GM19324 (cell line): ENCODE measurements around the gene DUS3L.

Experiments used
- ATAC-seq: cut with Tn5 transposase; IDR thresholded peaks from one replicate; pipeline ENCODE4 v1.9.1; 2021; ENCODE audit warnings: mild to moderate bottlenecking, moderate library complexity; ENCODE audit not compliant: unreplicated experiment, low FRiP score

Gene DUS3L

DNA sequence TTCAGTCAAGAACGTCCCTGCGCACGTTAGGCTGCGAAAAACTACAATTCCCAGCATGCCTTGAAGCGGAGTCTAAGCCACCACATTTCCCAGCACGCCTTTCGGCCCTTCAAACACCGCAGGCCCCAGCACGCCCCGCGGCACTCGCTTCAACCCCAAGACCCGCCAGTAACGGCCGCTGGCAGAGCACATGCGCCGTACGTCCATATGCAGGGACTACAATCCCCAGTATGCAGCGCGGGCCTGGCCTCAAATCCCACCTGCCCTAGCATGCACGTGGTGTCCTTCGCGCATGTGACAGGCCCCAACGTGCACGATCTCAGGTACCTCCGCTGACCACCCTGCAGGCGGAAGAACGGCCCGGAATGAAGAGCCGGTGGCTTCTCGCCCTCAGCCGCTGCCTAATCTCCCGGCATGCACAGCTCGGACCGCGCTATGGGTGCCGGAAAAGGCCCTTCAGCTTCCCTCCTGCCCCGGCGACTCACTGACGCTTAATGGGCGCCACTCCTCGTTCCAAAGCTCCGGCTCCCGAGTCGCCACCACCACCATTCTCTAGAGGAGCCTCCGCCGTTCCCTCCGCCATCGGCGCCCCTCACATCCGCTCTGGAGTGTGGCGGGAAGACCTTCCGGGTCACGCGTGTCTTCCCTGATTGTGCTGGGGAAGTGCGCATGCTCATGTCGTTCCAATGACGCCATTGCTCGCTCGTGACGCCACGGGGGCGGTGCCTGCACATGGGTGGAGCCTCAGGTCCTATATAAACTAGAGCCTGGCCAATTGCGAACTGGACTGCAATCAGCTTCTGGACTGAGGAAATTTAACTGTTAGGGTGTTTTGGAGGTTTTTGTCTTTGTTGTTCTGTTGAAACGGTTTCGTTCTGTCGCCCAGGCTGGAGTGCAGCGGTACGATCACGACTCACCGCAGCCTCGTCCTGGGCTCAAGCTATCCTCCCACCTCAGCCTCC is at the start of gene DUS3L:
Gene DUS3L (minus strand): TSS at position 605 of the 962 bp plus-strand sequence. CDS start 22 bp downstream, at position 583.
- peak; percentile 87 for ATAC-seq

DNA sequence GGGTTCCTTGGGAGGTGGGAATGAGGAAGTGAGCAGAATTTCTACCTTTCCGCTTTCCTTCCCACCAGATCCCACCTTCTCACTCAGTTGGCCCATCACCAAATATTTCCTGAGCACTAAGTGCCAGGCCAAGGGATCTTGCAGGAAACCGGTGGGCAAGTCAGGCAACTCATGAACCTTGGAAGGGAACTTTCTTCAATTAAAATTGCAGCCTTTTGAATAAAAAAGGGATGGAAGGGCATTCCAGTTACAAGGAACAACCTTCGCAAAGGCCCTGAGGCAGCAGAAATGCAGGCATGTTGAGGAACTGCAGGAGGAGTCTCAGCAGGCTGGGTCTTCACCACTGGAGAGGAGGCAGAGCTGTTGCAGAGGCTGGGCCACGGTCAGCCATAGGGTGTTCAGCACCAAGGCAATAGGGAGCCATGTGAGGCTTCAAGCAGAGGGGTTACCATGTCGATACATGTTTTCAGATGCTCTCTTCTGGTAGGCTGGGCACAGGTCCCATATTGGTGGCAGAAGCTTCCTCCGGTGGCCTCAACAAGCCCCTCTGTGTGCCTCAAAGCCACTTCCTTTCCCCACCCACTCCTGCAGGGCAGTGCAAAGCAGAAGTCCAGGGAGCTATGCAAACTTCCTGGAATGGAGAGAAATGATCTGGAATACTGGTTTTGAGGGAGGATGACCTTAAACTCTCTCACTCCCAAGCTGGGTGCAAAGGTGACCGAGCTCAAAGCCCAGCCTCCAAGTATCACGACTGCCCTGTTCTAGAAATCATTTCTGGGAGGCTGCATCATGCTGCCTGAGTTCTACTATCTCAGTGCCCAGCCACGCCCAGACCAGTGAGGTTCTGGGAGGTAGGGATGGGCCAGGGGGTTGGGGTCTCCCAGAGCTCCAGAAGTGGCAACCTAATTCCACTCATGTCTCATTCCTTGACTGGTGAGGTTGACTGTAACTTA is 48.4 kb upstream of the DUS3L start, which contains the start of gene FUT6:
Gene FUT6 (minus strand): TSS at position 638 of the 953 bp plus-strand sequence. CDS start 7,135 bp downstream, outside the sequence.
- no peak for ATAC-seq

DNA sequence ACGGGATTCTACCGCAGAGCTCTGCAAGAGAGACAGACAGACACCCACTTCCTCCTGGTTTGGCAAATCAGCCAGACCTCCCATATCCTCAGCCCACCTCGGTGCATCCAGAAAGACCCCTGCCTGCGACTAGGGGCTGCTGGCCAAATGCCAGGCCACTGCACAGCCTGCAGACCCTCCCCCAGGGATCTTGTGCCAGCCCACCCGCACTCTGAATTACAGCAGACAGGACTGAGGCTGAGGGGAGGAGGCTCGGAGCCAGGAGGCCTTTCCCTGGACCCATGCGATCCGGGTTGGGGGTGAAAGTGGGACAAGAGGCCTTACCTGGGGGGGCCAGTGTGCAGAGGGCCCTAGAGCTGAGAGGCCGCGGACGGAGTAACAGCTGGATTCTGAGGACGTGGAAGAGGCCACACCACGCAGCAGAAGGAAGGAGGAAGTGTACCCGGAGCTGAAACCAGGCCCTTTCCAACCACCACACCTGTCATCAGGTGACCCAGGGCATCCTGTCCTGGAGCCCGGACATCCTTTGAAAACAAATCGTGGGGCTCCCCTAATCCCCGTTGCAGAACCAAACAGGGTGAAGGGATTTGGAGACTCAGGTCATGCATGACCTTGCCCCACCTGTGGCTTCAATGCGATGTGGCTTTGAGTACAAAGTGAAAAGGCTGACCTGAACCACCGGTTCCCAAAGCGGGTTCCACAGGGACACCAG is 47.5 kb upstream of the DUS3L start:
- no peak for ATAC-seq

- no peak for ATAC-seq
Observed at GRCh38 chr19:5837761-5838352, 46.9 kb upstream of the DUS3L start.

- ATAC-seq: no peak
Observed at GRCh38 chr19:5832527-5833216, 41.7 kb upstream of the DUS3L start.

DNA sequence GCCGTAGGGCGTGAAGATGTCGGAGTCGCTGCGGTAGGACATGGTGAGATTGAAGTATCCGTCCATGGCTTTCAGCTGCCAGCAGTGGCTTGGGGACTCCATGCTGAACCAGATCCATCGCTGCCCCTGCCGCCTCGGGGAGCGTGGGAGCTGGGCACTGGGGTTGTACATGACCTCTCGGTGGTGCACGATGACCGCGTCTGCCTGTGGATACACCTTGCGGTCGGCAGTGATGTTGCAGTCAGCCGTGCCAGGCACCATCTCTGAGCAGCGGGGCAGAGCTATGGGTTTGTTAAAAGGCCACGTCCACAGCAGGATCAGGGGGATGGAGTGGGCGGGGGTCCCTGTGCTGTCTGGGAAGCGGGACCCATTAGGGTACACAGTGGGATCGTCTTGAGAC is 41.1 kb upstream of the DUS3L start:
- no peak for ATAC-seq

DNA sequence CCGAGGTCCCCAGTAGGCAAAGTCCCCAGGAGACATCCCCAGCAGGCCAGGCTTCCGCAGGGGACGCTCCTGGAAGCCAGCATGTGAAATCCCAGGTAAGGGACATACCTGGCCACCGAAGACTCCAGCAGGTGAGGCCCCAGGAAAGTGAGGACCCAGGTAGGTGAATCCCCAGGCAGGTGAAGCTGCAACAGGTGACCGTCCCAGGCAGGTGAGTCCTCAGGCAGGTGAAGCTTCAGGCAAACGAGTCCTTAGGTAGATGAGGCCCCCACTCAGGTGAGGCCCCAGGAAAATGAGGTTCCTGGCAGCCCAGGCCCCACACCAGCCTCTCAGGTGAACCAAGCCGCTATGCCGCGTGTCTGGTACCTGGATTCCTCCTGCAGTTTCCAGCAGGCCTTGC is 40.2 kb upstream of the DUS3L start:
- ATAC-seq: no peak

DNA sequence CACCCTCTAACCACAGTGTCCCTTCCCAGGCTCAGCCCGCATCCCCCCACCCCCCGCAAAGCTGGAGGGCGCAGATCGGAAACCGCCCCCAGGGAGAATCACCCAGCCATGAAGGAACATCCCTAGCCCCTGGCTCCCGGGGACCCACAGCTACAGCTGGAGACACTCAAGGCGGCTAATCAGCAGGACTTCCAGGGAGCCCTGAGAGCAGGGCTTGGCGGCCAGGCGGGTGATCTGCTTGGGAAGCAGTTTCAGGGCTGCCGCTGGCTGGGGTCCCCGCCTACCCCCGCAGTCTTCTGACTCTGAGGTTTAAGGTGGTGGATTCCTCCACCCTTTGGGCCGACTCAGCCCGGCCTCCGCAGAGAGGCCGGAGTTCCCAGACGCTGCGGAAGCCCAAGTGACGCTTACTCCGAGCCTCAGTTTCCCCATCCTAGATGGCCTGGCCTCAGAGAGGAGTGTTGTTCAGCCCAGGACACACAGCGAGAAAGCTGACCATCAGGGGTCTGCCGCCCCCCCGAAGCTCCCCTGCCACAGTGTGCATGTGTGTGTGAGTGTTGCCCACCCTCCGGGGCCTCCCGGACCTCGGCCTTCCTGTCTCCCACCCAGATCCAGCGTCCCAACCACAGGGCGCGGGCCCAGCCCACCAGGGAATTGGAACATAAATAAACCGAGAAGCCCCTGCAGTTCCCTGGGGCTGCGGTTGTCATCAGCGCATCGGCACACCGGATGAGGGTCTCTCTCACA is 38.8 kb upstream of the DUS3L start:
- ATAC-seq: no peak

DNA sequence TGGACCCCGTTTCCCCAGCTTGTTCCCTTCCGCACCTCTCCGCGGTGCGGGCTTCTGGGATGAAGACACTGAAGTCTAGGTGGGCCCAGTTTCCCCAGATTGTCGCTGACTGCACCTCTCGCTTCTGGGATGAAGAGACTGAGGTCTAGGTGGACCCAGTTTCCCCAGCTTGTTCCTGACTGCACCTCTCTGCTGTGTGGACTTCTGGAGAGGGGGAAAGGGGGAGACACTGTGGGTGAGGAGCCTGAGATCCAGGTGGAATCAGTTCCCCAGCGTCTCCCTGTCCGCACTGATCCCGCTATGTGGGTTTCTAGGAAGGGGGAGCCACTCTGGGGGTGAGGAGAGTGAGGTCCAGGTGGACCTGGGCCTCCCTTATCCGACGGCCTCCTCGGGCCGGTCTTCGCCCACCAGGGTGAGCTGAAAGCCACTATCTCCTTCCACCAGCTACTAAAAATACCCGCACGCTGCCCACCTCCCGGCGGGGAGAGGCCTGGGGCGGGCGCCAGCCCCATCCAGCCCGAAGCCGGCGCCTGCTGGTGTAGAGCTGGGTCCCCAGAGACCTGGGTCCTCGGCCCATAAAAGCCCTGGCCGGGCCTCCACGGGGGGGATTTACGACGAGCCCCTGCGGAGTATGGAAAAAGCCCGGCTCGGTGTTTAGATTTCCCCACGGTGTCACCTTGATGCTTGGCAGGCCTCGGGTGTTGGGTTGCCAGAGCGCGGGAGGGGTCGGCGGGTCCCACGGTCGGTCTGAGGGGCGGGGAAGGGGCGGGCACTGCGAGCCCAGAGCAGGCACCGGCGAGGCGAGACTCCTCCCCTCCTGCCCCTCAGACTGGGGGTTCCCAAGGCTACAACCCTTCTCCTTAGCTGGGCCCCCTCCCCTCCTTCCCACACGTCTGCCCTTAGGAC is 38.0 kb upstream of the DUS3L start:
- ATAC-seq: no peak

- ATAC-seq: peak; percentile 85
Observed at GRCh38 chr19:5827891-5828660, 37.1 kb upstream of the DUS3L start.

- no peak for ATAC-seq
Observed at GRCh38 chr19:5827342-5827890, 36.5 kb upstream of the DUS3L start.

- ATAC-seq: no peak
Observed at GRCh38 chr19:5826531-5827341, 35.8 kb upstream of the DUS3L start.

DNA sequence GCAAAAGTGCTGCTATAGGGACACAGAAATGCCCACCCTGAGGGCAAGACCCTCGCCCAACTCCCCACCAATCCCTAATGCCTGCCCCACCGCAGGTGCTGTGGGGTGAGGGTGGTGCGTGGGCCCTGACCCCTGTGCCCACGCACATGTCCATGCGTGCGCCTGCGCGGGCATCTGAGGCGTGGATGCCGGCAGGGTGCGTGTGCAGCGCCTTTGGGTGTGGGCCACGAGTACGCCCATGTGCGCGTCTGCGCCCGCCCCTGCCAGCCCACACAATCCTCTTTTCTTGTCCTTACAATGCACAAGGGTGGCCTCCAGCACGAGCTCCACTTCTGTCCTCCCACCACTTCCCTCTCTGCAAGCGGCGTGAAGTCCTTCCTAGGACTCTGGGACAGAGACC is 34.2 kb upstream of the DUS3L start:
- ATAC-seq: no peak

DNA sequence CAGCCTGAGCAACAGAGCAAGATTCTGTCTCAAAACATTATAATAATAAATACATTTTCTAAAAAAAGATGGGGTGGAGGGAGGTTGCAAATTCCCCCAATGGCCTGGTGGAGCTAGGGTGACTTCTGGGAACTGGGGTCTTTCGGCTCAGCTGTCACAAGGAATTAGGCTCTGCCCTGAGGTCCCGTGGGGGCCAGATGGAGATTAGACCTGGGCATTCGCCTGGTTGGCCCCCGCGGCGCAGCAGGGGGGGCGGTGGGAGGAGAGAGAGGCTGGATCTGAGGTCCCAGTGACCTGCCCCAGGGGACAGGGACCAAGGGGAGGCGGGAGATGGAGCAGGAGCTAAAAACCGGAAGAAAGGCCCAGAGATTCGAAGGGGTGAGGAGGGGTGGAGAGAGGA is 33.8 kb upstream of the DUS3L start:
- ATAC-seq: no peak

- no peak for ATAC-seq
Observed at GRCh38 chr19:5823579-5824281, 32.8 kb upstream of the DUS3L start.
